Neural cell (in vitro differentiated cells): Measurements from ENCODE around the gene ACSS2. TPM values are rescaled to one million over a fixed set of nuclear protein-coding genes. Genes with fewer than 3 reads are reported as not detected.

Experiments used
- H2AFZ ChIP-seq: fragments of 200-600, 300-800 bp; sonication (generic), shearing (Covaris generic); 2 replicates; pipeline ENCODE4 v1.6.0; 2014; ENCODE audit warnings: low read depth, mild to moderate bottlenecking, antibody characterized with exemption, low read length, moderate library complexity
- H3F3A ChIP-seq: fragments of 200-600 bp; shearing (Covaris generic); 2 replicates; pipeline ENCODE4 v1.6.1; 2016; ENCODE audit warnings: mild to moderate bottlenecking, moderate library complexity, mixed read lengths, antibody characterized with exemption, low read length; ENCODE audit not compliant: insufficient read depth, poor library complexity, severe bottlenecking
- H3K27ac ChIP-seq: fragments of 200-600, 300-800 bp; sonication (generic), shearing (Covaris generic); 2 replicates; pipeline ENCODE4 v1.5.1; 2014; ENCODE audit warnings: mild to moderate bottlenecking, low read length, moderate library complexity
- H3K27me3 ChIP-seq: fragments of 300-800, 200-600 bp; sonication (generic), shearing (Covaris generic); 2 replicates; pipeline ENCODE4 v1.6.0; 2014; ENCODE audit warnings: mild to moderate bottlenecking, low read depth, low read length, moderate library complexity; ENCODE audit not compliant: insufficient read depth
- H3K36me3 ChIP-seq: fragments of 300-800, 200-600 bp; sonication (generic), shearing (Covaris generic); 2 replicates; pipeline ENCODE4 v1.5.1; 2014; ENCODE audit warnings: mild to moderate bottlenecking, antibody characterized with exemption, low read length, moderate library complexity; ENCODE audit not compliant: insufficient read depth
- H3K4me2 ChIP-seq: fragments of 300-800, 200-600 bp; sonication (generic), shearing (Covaris generic); 2 replicates; pipeline ENCODE4 v1.6.0; 2014; ENCODE audit warnings: mild to moderate bottlenecking, low read length
- H3K4me3 ChIP-seq: fragments of 300-800, 200-600 bp; sonication (generic), shearing (Covaris generic); 2 replicates; pipeline ENCODE4 v1.5.1; 2014; ENCODE audit warnings: mild to moderate bottlenecking, low read length, moderate library complexity
- H3K79me2 ChIP-seq: fragments of 200-600 bp; shearing (Covaris generic); replicated peaks from 2 replicates; pipeline ENCODE4 v1.6.0; 2014; ENCODE audit warnings: mild to moderate bottlenecking, low read length, moderate library complexity; ENCODE audit not compliant: insufficient read depth
- H3K9ac ChIP-seq: fragments of 300-800, 200-600 bp; sonication (generic), shearing (Covaris generic); 2 replicates; pipeline ENCODE4 v1.6.1; 2016; ENCODE audit warnings: mild to moderate bottlenecking, low read length, mixed read lengths
- H3K9me2 ChIP-seq: fragments of 200-600 bp; shearing (Covaris generic); 2 replicates; pipeline ENCODE4 v1.6.1; 2016; ENCODE audit warnings: mild to moderate bottlenecking, low read length, mixed read lengths; ENCODE audit not compliant: insufficient read depth
- H3K9me3 ChIP-seq: fragments of 200-600, 300-800 bp; sonication (generic), shearing (Covaris generic); 2 replicates; pipeline ENCODE4 v1.6.1; 2016; ENCODE audit warnings: mild to moderate bottlenecking, mixed run types, low read length, moderate library complexity, mixed read lengths
- H4K20me1 ChIP-seq: fragments of 200-600 bp; shearing (Covaris generic); 2 replicates; pipeline ENCODE4 v1.6.1; 2016; ENCODE audit warnings: mild to moderate bottlenecking, mixed run types; ENCODE audit not compliant: insufficient read depth
- CTCF ChIP-seq: fragments of 450-650 bp; IDR thresholded peaks from 2 replicates; pipeline ENCODE4 v1.5.1; 2014; ENCODE audit warnings: antibody characterized with exemption, mild to moderate bottlenecking, moderate library complexity; ENCODE audit not compliant: poor library complexity, severe bottlenecking
- EP300 ChIP-seq: fragments of 450-650 bp; conservative IDR thresholded peaks from 2 replicates; pipeline ENCODE4 v1.6.1; 2014; ENCODE audit warnings: antibody characterized with exemption, mild to moderate bottlenecking, moderate library complexity; ENCODE audit not compliant: poor library complexity, severe bottlenecking
- EZH2 ChIP-seq: fragments of 200-600, 300-800 bp; shearing (Covaris generic), sonication (generic); IDR thresholded peaks from 2 replicates; pipeline ENCODE4 v1.6.1; 2014; ENCODE audit warnings: antibody characterized with exemption, low read length, borderline replicate concordance, mild to moderate bottlenecking; ENCODE audit not compliant: insufficient read depth, poor library complexity, severe bottlenecking
- MXI1 ChIP-seq: fragments of 450-650 bp; conservative IDR thresholded peaks from 2 replicates; pipeline ENCODE4 v1.6.1; 2014; ENCODE audit warnings: antibody characterized with exemption, mild to moderate bottlenecking; ENCODE audit not compliant: poor library complexity, severe bottlenecking
- POLR2AphosphoS5 ChIP-seq: IDR thresholded peaks from 2 replicates; pipeline ENCODE4 v1.6.1; 2012
- RAD21 ChIP-seq: fragments of 450-650 bp; conservative IDR thresholded peaks from 2 replicates; pipeline ENCODE4 v1.6.1; 2014; ENCODE audit warnings: antibody characterized with exemption, mild to moderate bottlenecking, moderate library complexity
- SMC3 ChIP-seq: fragments of 450-650 bp; conservative IDR thresholded peaks from 2 replicates; pipeline ENCODE4 v1.6.1; 2014; ENCODE audit warnings: antibody characterized with exemption, mild to moderate bottlenecking, moderate library complexity; ENCODE audit not compliant: poor library complexity
- TAF1 ChIP-seq: IDR thresholded peaks from 2 replicates; pipeline ENCODE4 v1.6.1; 2012; ENCODE audit warnings: low read depth
- polyA minus RNA-seq: library from RNA; depleted of rRNA, polyadenylated mRNA; stranded (reverse); fragments of >200 nt; gene quantifications from 2 replicates; pipeline ENCODE4 v1.2.3, GENCODE V29; 2014
- polyA plus RNA-seq: library from polyadenylated mRNA; depleted of rRNA; stranded (reverse); fragments of >200 nt; gene quantifications from 2 replicates; pipeline ENCODE4 v1.2.3, GENCODE V29; 2014
- TF ChIP-seq, protein P1 (sequence below): IDR thresholded peaks from 2 replicates; pipeline ENCODE4 v1.6.1; 2012; ENCODE audit warnings: borderline replicate concordance

The ACSS2 gene, protein sequence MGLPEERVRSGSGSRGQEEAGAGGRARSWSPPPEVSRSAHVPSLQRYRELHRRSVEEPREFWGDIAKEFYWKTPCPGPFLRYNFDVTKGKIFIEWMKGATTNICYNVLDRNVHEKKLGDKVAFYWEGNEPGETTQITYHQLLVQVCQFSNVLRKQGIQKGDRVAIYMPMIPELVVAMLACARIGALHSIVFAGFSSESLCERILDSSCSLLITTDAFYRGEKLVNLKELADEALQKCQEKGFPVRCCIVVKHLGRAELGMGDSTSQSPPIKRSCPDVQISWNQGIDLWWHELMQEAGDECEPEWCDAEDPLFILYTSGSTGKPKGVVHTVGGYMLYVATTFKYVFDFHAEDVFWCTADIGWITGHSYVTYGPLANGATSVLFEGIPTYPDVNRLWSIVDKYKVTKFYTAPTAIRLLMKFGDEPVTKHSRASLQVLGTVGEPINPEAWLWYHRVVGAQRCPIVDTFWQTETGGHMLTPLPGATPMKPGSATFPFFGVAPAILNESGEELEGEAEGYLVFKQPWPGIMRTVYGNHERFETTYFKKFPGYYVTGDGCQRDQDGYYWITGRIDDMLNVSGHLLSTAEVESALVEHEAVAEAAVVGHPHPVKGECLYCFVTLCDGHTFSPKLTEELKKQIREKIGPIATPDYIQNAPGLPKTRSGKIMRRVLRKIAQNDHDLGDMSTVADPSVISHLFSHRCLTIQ
- 12.3 and 27.7 TPM in 2 replicates for polyA plus RNA-seq
- polyA minus RNA-seq = 13.7 and 17.3 TPM in 2 replicates

DNA sequence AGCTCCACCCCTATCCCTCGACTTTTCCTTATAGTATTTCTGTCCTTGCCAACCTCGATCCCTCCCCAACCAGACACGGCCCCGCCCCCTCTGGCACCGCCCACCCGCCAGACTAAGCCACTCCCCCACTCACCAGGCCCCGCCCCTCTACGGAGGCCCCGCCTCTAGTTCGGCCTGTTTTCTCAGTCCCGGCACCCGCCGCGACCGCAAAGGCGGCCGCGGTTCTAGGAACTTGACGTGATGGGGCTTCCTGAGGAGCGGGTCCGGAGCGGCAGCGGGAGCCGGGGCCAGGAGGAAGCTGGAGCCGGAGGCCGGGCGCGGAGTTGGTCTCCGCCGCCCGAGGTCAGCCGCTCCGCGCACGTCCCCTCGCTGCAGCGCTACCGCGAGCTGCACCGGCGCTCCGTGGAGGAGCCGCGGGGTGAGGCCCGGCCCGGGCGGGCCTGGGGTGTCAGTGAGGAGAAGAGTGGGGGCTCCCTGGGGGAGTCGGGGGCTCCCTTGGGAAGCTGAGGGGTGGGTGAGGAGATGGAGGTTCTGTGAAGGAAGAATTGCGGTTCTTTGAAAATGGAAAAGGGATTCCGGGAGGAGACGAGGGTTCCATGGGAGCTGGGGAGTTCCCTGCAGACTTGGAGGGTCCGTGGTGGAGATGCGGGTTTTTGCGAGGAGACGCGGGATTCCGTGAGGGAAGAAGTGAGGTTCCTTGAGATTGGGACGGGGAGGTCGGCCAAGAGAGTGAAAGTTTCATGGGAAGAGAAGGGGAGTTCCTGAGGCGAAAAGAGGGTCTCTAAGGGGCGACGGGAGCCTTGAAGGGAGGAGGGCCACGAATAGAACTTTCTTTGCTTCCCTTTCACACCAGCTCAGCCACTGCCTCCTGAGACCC, at the start of gene ACSS2:
Gene ACSS2, plus strand, starts transcription at position 207 of the 877 bp plus-strand sequence. Its CDS starts 34 bp downstream, at position 241.
- peak within 1 kb of the TSS; percentile 77 for H3K4me3 ChIP-seq
- H3K27me3 ChIP-seq = no peaks in the 10 kb centered on the region
- no peaks in the 10 kb centered on the region for H4K20me1 ChIP-seq
- no peaks in the 10 kb centered on the region for H3K36me3 ChIP-seq
- TF ChIP-seq CTCF = peak; percentile 7
- no peak for TF ChIP-seq MXI1
- TF ChIP-seq SMC3 = peak; percentile 13
- TF ChIP-seq, protein P1, sequence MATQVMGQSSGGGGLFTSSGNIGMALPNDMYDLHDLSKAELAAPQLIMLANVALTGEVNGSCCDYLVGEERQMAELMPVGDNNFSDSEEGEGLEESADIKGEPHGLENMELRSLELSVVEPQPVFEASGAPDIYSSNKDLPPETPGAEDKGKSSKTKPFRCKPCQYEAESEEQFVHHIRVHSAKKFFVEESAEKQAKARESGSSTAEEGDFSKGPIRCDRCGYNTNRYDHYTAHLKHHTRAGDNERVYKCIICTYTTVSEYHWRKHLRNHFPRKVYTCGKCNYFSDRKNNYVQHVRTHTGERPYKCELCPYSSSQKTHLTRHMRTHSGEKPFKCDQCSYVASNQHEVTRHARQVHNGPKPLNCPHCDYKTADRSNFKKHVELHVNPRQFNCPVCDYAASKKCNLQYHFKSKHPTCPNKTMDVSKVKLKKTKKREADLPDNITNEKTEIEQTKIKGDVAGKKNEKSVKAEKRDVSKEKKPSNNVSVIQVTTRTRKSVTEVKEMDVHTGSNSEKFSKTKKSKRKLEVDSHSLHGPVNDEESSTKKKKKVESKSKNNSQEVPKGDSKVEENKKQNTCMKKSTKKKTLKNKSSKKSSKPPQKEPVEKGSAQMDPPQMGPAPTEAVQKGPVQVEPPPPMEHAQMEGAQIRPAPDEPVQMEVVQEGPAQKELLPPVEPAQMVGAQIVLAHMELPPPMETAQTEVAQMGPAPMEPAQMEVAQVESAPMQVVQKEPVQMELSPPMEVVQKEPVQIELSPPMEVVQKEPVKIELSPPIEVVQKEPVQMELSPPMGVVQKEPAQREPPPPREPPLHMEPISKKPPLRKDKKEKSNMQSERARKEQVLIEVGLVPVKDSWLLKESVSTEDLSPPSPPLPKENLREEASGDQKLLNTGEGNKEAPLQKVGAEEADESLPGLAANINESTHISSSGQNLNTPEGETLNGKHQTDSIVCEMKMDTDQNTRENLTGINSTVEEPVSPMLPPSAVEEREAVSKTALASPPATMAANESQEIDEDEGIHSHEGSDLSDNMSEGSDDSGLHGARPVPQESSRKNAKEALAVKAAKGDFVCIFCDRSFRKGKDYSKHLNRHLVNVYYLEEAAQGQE = no peak
- no peak for TF ChIP-seq EP300
- TF ChIP-seq TAF1 = peak; percentile 25
- TF ChIP-seq POLR2AphosphoS5 = no peak
- peak within 1 kb of the TSS; percentile 28 for H3K27ac ChIP-seq
- H3K4me2 ChIP-seq = peak within 1 kb of the TSS; percentile 45
- H3K9me2 ChIP-seq = no peaks in the 10 kb centered on the region
- peaks cover 9% of the 10 kb centered on the region for H3K79me2 ChIP-seq
- H3K9me3 ChIP-seq = no peaks in the 10 kb centered on the region
- peak within 1 kb of the TSS; percentile 14 for H2AFZ ChIP-seq
- no peaks in the 10 kb centered on the region for H3F3A ChIP-seq
- H3K9ac ChIP-seq = peak within 1 kb of the TSS; percentile 64

- no peak for TF ChIP-seq EZH2
- no peak for TF ChIP-seq RAD21
- TF ChIP-seq MXI1 = no peak
- no peak for TF ChIP-seq POLR2AphosphoS5
- TF ChIP-seq SMC3 = no peak
- no peak for TF ChIP-seq CTCF
- TF ChIP-seq, protein P1 = no peak
- no peak for TF ChIP-seq EP300
- no peak for TF ChIP-seq TAF1
- no peaks in the 10 kb centered on the region for H3K9me2 ChIP-seq
Measured at GRCh38 chr20:34829191-34829590, 47.2 kb upstream of the ACSS2 start.

More at GRCh38 chr20:34829191-34829590, 47.2 kb upstream of the ACSS2 start:
- no peaks in the 10 kb centered on the region for H3K9me3 ChIP-seq
- H3K27ac ChIP-seq = no peak overlapping the region
- H2AFZ ChIP-seq = no peak overlapping the region
- no peak overlapping the region for H3K4me3 ChIP-seq
- no peaks in the 10 kb centered on the region for H3K36me3 ChIP-seq
- no peaks in the 10 kb centered on the region for H4K20me1 ChIP-seq
- no peaks in the 10 kb centered on the region for H3F3A ChIP-seq
- no peak overlapping the region for H3K4me2 ChIP-seq
- no peak overlapping the region for H3K9ac ChIP-seq
- H3K79me2 ChIP-seq = peaks cover 10% of the 10 kb centered on the region
- H3K27me3 ChIP-seq = no peaks in the 10 kb centered on the region
